Mononuclear cell (primary cell): Measurements from ENCODE around the gene GPD1. TPM values are rescaled to one million over a fixed set of nuclear protein-coding genes. Genes with fewer than 3 reads are reported as not detected.

ENCODE experiments used
- H3K27me3 ChIP-seq: 2 replicates; pipeline ENCODE4 v1.6.0; 2011; ENCODE audit warnings: low read length, control low read depth; ENCODE audit not compliant: insufficient read depth
- H3K4me1 ChIP-seq: 2 replicates; pipeline ENCODE4 v1.5.1; 2011; ENCODE audit warnings: mild to moderate bottlenecking, low read length, control low read depth; ENCODE audit not compliant: insufficient read depth
- H3K4me3 ChIP-seq: 2 replicates; pipeline ENCODE4 v1.5.1; 2011; ENCODE audit warnings: mild to moderate bottlenecking, low read length, moderate library complexity
- H3K9me3 ChIP-seq: 2 replicates; pipeline ENCODE4 v1.5.1; 2011; ENCODE audit warnings: low read depth, mild to moderate bottlenecking, control low read depth, low read length
- total RNA-seq: library from RNA; depleted of rRNA; stranded (reverse); fragments of >200 nt; gene quantifications from one replicate; pipeline ENCODE4 v1.2.3, GENCODE V29; 2012

The GPD1 gene
- total RNA-seq, 1 donor, result 0.21 TPM

- Histone ChIP-seq H3K4me3 (no peak overlapping the region), H3K9me3 (no peaks in the 10 kb centered on the region), H3K4me1 (peaks cover 5% of the 10 kb centered on the region), H3K27me3 (peaks cover under 1% of the 10 kb centered on the region)
These were observed 37.4 kb upstream of the GPD1 start for GRCh38 chr12:50066402-50066801.

GRCh38 chr12:50069069-50069468 lies 34.7 kb upstream of the GPD1 start:
- Histone ChIP-seq H3K27me3 (no peaks in the 10 kb centered on the region), H3K4me3 (no peak overlapping the region)

GRCh38 chr12:50069539-50069938 lies 34.3 kb upstream of the GPD1 start:
- Histone ChIP-seq H3K27me3 (no peaks in the 10 kb centered on the region), H3K4me3 (no peak overlapping the region), H3K9me3 (no peaks in the 10 kb centered on the region), H3K4me1 (peaks cover 5% of the 10 kb centered on the region)

More at GRCh38 chr12:50069069-50069468, 34.7 kb upstream of the GPD1 start:
- H3K9me3 ChIP-seq, result no peaks in the 10 kb centered on the region
- H3K4me1 ChIP-seq, result peaks cover 5% of the 10 kb centered on the region

GRCh38 chr12:50070314-50071060 lies 33.3 kb upstream of the GPD1 start:
- Histone ChIP-seq H3K27me3 (no peaks in the 10 kb centered on the region), H3K4me1 (peaks cover 5% of the 10 kb centered on the region), H3K4me3 (no peak overlapping the region), H3K9me3 (no peaks in the 10 kb centered on the region)

- H3K27me3 ChIP-seq, result no peaks in the 10 kb centered on the region
- peaks cover 5% of the 10 kb centered on the region for H3K4me1 ChIP-seq
- no peak overlapping the region for H3K4me3 ChIP-seq
- no peaks in the 10 kb centered on the region for H3K9me3 ChIP-seq
These were observed 31.5 kb upstream of the GPD1 start for GRCh38 chr12:50072198-50072907.

- H3K27me3 ChIP-seq, result no peaks in the 10 kb centered on the region
- no peak overlapping the region for H3K4me3 ChIP-seq
- peaks cover 5% of the 10 kb centered on the region for H3K4me1 ChIP-seq
- H3K9me3 ChIP-seq, result no peaks in the 10 kb centered on the region
These were observed 30.6 kb upstream of the GPD1 start for GRCh38 chr12:50073206-50073605.

GRCh38 chr12:50073712-50074111 lies 30.1 kb upstream of the GPD1 start:
- H3K4me3 ChIP-seq, result no peak overlapping the region
- H3K27me3 ChIP-seq, result no peaks in the 10 kb centered on the region
- no peaks in the 10 kb centered on the region for H3K9me3 ChIP-seq
- peaks cover 5% of the 10 kb centered on the region for H3K4me1 ChIP-seq

- H3K9me3 ChIP-seq, result no peaks in the 10 kb centered on the region
- no peaks in the 10 kb centered on the region for H3K27me3 ChIP-seq
- H3K4me3 ChIP-seq, result no peak overlapping the region
- peaks cover 3% of the 10 kb centered on the region for H3K4me1 ChIP-seq
These were observed 28.6 kb upstream of the GPD1 start for GRCh38 chr12:50074936-50075807.

GRCh38 chr12:50075808-50076170 lies 28.0 kb upstream of the GPD1 start:
- no peaks in the 10 kb centered on the region for H3K9me3 ChIP-seq
- no peak overlapping the region for H3K4me3 ChIP-seq
- H3K27me3 ChIP-seq, result no peaks in the 10 kb centered on the region
- no peaks in the 10 kb centered on the region for H3K4me1 ChIP-seq

- Histone ChIP-seq H3K4me1 (no peaks in the 10 kb centered on the region), H3K4me3 (no peak overlapping the region), H3K9me3 (no peaks in the 10 kb centered on the region), H3K27me3 (no peaks in the 10 kb centered on the region)
These were observed 26.7 kb upstream of the GPD1 start for GRCh38 chr12:50077099-50077498.

- H3K27me3 ChIP-seq, result no peaks in the 10 kb centered on the region
- no peaks in the 10 kb centered on the region for H3K9me3 ChIP-seq
- no peak overlapping the region for H3K4me3 ChIP-seq
- H3K4me1 ChIP-seq, result no peaks in the 10 kb centered on the region
These were observed 25.5 kb upstream of the GPD1 start for GRCh38 chr12:50078281-50078680.

GRCh38 chr12:50079771-50080170 lies 24.0 kb upstream of the GPD1 start:
- Histone ChIP-seq H3K27me3 (no peaks in the 10 kb centered on the region), H3K4me3 (no peak overlapping the region), H3K4me1 (peaks cover 7% of the 10 kb centered on the region), H3K9me3 (no peaks in the 10 kb centered on the region)

GRCh38 chr12:50081096-50081808 lies 22.6 kb upstream of the GPD1 start:
- no peaks in the 10 kb centered on the region for H3K9me3 ChIP-seq
- peaks cover 13% of the 10 kb centered on the region for H3K4me1 ChIP-seq
- H3K27me3 ChIP-seq, result no peaks in the 10 kb centered on the region
- H3K4me3 ChIP-seq, result no peak overlapping the region

- no peaks in the 10 kb centered on the region for H3K27me3 ChIP-seq
- peaks cover 13% of the 10 kb centered on the region for H3K4me1 ChIP-seq
- no peak overlapping the region for H3K4me3 ChIP-seq
- no peaks in the 10 kb centered on the region for H3K9me3 ChIP-seq
These were observed 21.2 kb upstream of the GPD1 start for GRCh38 chr12:50082644-50083043.
